GM12892 (cell line): ENCODE measurements around the gene ARHGAP10.

Experiments used
- POLR2A ChIP-seq: IDR thresholded peaks from 2 replicates; pipeline ENCODE4 v1.6.1; 2011; ENCODE audit warnings: low read depth, low read length, control low read depth
- POLR2AphosphoS5 ChIP-seq: IDR thresholded peaks from 2 replicates; pipeline ENCODE4 v1.6.1; 2011; ENCODE audit warnings: low read depth, low read length, control low read depth

DNA sequence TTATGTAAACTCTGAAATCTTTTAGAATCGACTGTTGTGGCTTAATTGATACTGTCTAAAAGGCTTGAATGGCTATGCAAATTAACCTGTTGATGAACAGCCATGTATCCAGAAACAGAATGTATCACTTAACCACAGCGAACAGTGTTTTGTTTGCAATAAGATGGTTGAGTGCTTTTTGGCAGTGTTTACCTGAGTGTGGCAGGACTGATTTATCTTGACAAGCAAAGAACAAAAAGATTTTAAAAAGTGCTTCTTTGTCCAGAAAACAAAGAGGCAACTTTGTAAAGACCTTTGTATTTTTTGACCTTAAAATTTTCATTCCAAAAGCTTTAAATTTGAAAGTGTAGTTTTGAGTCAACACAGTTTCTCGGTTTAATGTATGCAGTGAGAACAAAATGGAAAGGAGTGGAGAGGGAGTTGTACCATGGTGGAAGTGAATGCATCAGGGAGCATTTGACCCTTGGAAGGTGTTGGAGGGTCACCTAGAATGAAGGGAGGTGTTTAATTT, 18.0 kb downstream of the ARHGAP10 start:
- no peak for TF ChIP-seq POLR2A
- no peak for TF ChIP-seq POLR2AphosphoS5
